Fibroblast of pulmonary artery (primary cell): ENCODE results near the gene OBP2B.

ENCODE experiments used
- DNase-seq: peaks from one replicate; pipeline ENCODE4 v3.0.0-alpha.2; 2010; ENCODE audit warnings: low read depth
- H3K4me3 ChIP-seq: replicated peaks from 2 replicates; pipeline ENCODE4 v1.5.1; 2011; ENCODE audit warnings: low read depth, mild to moderate bottlenecking, control low read depth, low read length, moderate library complexity
- CTCF ChIP-seq: IDR thresholded peaks from 2 replicates; pipeline ENCODE4 v1.5.1; 2011; ENCODE audit warnings: mild to moderate bottlenecking, control low read depth, low read length, inconsistent platforms; ENCODE audit errors: missing control alignments

OBP2B gene

GRCh38 chr9:133247632-133248031 lies 38.6 kb upstream of the OBP2B start:
- DNase-seq = no peak
- no peak for TF ChIP-seq CTCF
- no peak overlapping the region for H3K4me3 ChIP-seq

- H3K4me3 ChIP-seq = no peak overlapping the region
- DNase-seq = no peak
- TF ChIP-seq CTCF = no peak
These were observed 37.9 kb upstream of the OBP2B start for GRCh38 chr9:133246991-133247390.

GRCh38 chr9:133246562-133246961 lies 37.5 kb upstream of the OBP2B start:
- H3K4me3 ChIP-seq = no peak overlapping the region
- no peak for DNase-seq
- no peak for TF ChIP-seq CTCF

- no peak for TF ChIP-seq CTCF
- no peak overlapping the region for H3K4me3 ChIP-seq
- DNase-seq = no peak
These were observed 33.9 kb upstream of the OBP2B start for GRCh38 chr9:133242991-133243390.

- no peak overlapping the region for H3K4me3 ChIP-seq
- DNase-seq = no peak
- TF ChIP-seq CTCF = no peak
These were observed 33.2 kb upstream of the OBP2B start for GRCh38 chr9:133242241-133242640.

GRCh38 chr9:133239533-133240090 lies 30.6 kb upstream of the OBP2B start:
- no peak for TF ChIP-seq CTCF
- no peak for DNase-seq
- no peak overlapping the region for H3K4me3 ChIP-seq

GRCh38 chr9:133238851-133239532 lies 29.9 kb upstream of the OBP2B start:
- peak; percentile 62 for DNase-seq
- TF ChIP-seq CTCF = peak; percentile 60
- peak overlapping the region; percentile 36 for H3K4me3 ChIP-seq
